ENCODE data around the gene PHTF1. TPM values are rescaled to one million over a fixed set of nuclear protein-coding genes. Genes with fewer than 3 reads are reported as not detected.

The PHTF1 gene
- total and polyA plus RNA-seq, 8 donors, result 20.0 to 36.1 (median 22.9) TPM

DNA sequence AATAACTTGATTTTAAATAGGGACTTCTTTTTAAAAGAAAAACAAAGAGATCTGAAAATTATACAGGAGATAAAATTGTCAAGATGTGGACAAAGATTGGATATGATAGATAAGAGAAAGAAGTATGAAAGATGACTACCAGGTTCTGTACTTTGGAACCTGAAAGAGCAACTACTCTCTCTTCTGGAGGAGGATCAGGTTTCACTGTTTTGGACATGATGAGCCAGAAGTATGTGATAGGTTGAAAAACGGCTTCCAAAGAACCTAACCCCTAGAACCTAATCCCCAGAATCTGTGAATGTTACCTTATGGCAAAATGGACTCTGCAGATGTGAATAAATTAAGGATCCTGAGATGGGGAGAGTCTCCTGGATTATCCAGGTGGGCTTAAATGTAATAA lies 26.8 kb upstream of the PHTF1 start:
- Histone ChIP-seq H3K27ac (peak overlapping the region in 1 of 2 donors; percentile 87), H3K27me3 (no peaks in the 10 kb centered on the region), H3K4me3 (no peak overlapping the region), H3K4me1 (peaks cover 26 to 66% of the 10 kb centered on the region in 2 donors), H3K36me3 (no peaks in the 10 kb centered on the region), H3K9me3 (no peaks in the 10 kb centered on the region)
- TF ChIP-seq, protein P1, sequence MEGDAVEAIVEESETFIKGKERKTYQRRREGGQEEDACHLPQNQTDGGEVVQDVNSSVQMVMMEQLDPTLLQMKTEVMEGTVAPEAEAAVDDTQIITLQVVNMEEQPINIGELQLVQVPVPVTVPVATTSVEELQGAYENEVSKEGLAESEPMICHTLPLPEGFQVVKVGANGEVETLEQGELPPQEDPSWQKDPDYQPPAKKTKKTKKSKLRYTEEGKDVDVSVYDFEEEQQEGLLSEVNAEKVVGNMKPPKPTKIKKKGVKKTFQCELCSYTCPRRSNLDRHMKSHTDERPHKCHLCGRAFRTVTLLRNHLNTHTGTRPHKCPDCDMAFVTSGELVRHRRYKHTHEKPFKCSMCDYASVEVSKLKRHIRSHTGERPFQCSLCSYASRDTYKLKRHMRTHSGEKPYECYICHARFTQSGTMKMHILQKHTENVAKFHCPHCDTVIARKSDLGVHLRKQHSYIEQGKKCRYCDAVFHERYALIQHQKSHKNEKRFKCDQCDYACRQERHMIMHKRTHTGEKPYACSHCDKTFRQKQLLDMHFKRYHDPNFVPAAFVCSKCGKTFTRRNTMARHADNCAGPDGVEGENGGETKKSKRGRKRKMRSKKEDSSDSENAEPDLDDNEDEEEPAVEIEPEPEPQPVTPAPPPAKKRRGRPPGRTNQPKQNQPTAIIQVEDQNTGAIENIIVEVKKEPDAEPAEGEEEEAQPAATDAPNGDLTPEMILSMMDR (IDR thresholded peaks at IDR 0.05), result no peak
- no peak for ATAC-seq
- intact Hi-C loops (cut with DNase I), result no loop called here
- no peak for DNase-seq

DNA sequence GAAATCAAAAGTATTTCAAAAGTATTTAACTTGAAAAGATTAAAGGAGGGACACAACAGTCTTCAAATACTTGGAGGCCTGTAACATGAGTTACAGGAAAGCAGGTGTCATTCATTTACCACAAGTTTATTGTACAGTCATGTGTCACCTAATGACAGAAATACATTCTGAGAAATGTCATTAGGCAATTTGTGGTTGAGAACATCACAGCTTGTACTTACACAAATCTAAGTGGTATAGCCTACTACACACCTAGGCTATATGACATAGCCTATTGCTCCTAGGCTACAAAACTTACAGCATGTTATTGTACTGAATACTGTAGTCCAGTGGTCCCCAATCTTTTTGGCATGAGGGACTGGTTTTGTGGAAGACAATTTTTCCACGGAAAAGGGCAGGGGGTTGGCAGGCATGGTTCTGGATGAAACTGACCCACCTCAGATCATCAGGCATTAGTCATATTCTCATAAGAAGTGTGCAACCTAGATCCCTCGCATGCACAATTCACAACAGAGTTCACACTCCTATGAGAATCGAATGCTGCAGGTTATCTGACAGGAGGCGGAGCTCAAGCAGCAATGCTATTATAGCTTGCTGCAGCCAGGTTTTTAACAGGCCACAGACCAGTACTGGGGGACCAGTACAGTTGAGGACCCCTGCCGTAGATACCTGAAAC lies 25.0 kb upstream of the PHTF1 start:
- Histone ChIP-seq H3K36me3 (no peaks in the 10 kb centered on the region), H3K9me3 (no peaks in the 10 kb centered on the region), H3K4me1 (peaks cover 34 to 79% of the 10 kb centered on the region in 2 donors), H3K4me3 (no peak overlapping the region), H3K27ac (peak overlapping the region in 1 of 2 donors; percentile 87), H3K27me3 (no peaks in the 10 kb centered on the region)
- peak; percentile 50 for ATAC-seq
- no peak for DNase-seq
- intact Hi-C loops (cut with DNase I), result no loop called here
- TF ChIP-seq, protein P1 (IDR thresholded peaks at IDR 0.05), result no peak

DNA sequence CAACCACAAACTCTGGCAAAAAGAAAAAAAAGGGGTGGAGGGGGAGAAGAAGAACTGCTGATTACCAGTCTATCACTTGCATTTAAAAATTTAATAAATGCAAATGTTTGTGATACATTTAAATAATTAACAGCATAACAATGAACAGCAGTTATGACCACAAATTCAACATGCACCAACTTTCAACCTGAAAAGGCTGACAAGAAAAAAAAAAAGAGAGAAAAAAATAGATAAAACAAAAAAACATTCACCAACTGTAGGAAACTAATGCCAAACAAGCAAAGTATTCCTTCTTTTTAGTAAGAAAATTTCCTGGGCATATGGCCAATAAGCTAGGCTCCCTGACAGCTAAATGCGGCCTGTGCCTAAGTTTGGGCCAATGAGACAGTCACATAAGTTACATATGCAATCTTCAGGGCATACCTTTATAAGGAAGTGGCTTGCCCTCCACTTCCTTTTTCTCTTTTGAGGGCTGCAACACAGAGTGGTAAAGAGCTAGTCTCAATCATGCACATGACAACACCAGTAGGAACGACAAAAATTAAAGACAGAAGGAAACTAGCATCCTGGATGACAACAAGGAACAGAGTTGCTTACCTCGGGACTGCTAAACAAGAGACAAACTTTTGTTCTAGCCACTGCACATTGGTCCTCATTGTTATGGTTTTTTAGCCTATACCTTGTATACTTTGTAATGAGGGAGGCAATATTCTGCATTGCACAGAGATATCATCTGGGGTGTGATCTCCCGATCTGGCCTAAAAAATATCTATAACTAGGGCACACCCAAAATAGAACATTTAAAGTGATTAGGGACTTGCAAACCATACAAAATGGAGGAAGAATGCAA lies 24.2 kb upstream of the PHTF1 start:
- H3K4me1 ChIP-seq, result peaks cover 34 to 72% of the 10 kb centered on the region in 2 donors
- H3K36me3 ChIP-seq, result no peaks in the 10 kb centered on the region
- peak in 3 of 4 donors; percentile 38 to 53 (median 39) for DNase-seq
- TF ChIP-seq, protein P1 (IDR thresholded peaks at IDR 0.05), result no peak
- no peaks in the 10 kb centered on the region for H3K9me3 ChIP-seq
- ATAC-seq, result peak; percentile 88
- intact Hi-C loops (cut with DNase I), result no loop called here
- H3K4me3 ChIP-seq, result no peak overlapping the region
- H3K27me3 ChIP-seq, result no peaks in the 10 kb centered on the region
- peak overlapping the region; percentile 5 to 87 for H3K27ac ChIP-seq

DNA sequence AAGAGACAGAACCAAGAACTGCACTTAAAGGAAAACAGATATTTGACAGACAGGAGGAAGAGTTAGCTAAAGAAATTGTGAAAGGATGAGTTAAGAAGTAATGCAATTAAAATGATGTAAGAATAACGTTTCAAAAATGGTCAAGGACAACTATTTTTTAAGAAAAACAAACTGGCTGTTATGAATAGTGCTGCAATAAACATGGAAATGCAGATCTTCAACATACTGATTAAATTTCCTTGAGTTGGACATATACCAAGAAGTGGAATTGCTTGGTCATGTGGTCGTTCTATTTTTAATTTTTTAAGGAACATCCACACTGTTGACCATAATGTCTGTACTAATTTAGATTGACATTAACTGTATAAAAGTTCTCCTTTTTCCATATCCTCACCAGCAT lies 23.1 kb upstream of the PHTF1 start:
- Histone ChIP-seq H3K4me1 (peaks cover 34 to 67% of the 10 kb centered on the region in 2 donors), H3K9me3 (no peaks in the 10 kb centered on the region), H3K27ac (peak overlapping the region; percentile 5 to 87), H3K27me3 (no peaks in the 10 kb centered on the region), H3K36me3 (no peaks in the 10 kb centered on the region), H3K4me3 (no peak overlapping the region)
- intact Hi-C loops (cut with DNase I), result no loop called here
- TF ChIP-seq, protein P1 (IDR thresholded peaks at IDR 0.05), result no peak
- ATAC-seq, result no peak
- peak in 1 of 4 donors; percentile 17 for DNase-seq
